Uterus (tissue), 2 donors: ENCODE measurements around the gene ADAMTS12.

Experiments
- CTCF ChIP-seq, 4 experiments: fragments of 200-600 bp in 2 of 4; fragments of 450-650 bp in 2 of 4; sonication (generic) in 2 of 4; IDR thresholded peaks; one replicate each; pipeline ENCODE4 v1.5.1; 2016 to 2019; ENCODE audit warnings: antibody characterized with exemption in 4 of 4, mild to moderate bottlenecking in 2 of 4, moderate library complexity in 1 of 4
- POLR2A ChIP-seq, 2 donors: fragments of 450-650 bp; IDR thresholded peaks; one replicate each; pipeline ENCODE4 v1.6.1; 2016; ENCODE audit warnings: antibody characterized with exemption in 2 of 2, mild to moderate bottlenecking in 1 of 2, moderate library complexity in 1 of 2

- TF ChIP-seq CTCF (IDR thresholded peaks at IDR 0.05) (no peak), POLR2A (IDR thresholded peaks at IDR 0.05) (no peak)
These were observed 417.8 kb downstream of the ADAMTS12 start for GRCh38 chr5:33474004-33474403.
